DND-41 (cell line): ENCODE results near the gene SLC24A3.

Source experiments
- ATAC-seq: fragments of 200-7000 bp; cut with Tn5 transposase; 3 replicates; pipeline ENCODE4 v1.9.1; 2021; ENCODE audit warnings: low read depth; ENCODE audit not compliant: insufficient read depth
- DNase-seq: peaks from one replicate; pipeline ENCODE4 v3.0.0-alpha.2; 2020
- H2AFZ ChIP-seq: 2 replicates; pipeline ENCODE4 v1.6.0; 2012; ENCODE audit warnings: low read depth, low read length
- H3K27ac ChIP-seq: 2 replicates; pipeline ENCODE4 v1.5.1; 2012; ENCODE audit warnings: low read length, inconsistent platforms
- H3K27me3 ChIP-seq: fragments of 200-600 bp; sonication (generic); 2 replicates; pipeline ENCODE4 v1.6.0; 2012; ENCODE audit warnings: low read length, mild to moderate bottlenecking, inconsistent platforms; ENCODE audit not compliant: insufficient read depth, poor library complexity
- H3K36me3 ChIP-seq: 2 replicates; pipeline ENCODE4 v1.5.1; 2012; ENCODE audit warnings: low read length, inconsistent platforms; ENCODE audit not compliant: insufficient read depth
- H3K4me1 ChIP-seq: 2 replicates; pipeline ENCODE4 v1.5.1; 2012; ENCODE audit warnings: mild to moderate bottlenecking, low read length; ENCODE audit not compliant: insufficient read depth
- H3K4me2 ChIP-seq: 2 replicates; pipeline ENCODE4 v1.6.0; 2012; ENCODE audit warnings: mild to moderate bottlenecking, moderate library complexity, low read length, inconsistent platforms; ENCODE audit not compliant: insufficient read depth
- H3K4me3 ChIP-seq, 2 experiments: fragments of 200-600 bp in 1 of 2; shearing (Covaris generic) in 1 of 2; 2 replicates each; pipeline ENCODE4 v1.5.1; 2012 to 2016; ENCODE audit warnings: inconsistent platforms in 2 of 2, low read length in 2 of 2, mild to moderate bottlenecking in 2 of 2, low read depth in 1 of 2, moderate library complexity in 1 of 2
- H3K79me2 ChIP-seq: 2 replicates; pipeline ENCODE4 v1.6.0; 2012; ENCODE audit warnings: low read length, inconsistent platforms; ENCODE audit not compliant: insufficient read depth
- H3K9ac ChIP-seq: 2 replicates; pipeline ENCODE4 v1.6.0; 2012; ENCODE audit warnings: low read depth, mild to moderate bottlenecking, inconsistent platforms, low read length, moderate library complexity
- H3K9me3 ChIP-seq: 2 replicates; pipeline ENCODE4 v1.5.1; 2012; ENCODE audit warnings: low read length, moderate library complexity, mild to moderate bottlenecking, inconsistent platforms; ENCODE audit not compliant: insufficient read depth, severe bottlenecking
- H4K20me1 ChIP-seq: 2 replicates; pipeline ENCODE4 v1.6.0; 2012; ENCODE audit warnings: low read length; ENCODE audit not compliant: insufficient read depth
- CTCF ChIP-seq: IDR thresholded peaks from 2 replicates; pipeline ENCODE4 v1.5.1; 2012; ENCODE audit warnings: borderline replicate concordance, low read length, moderate library complexity, mild to moderate bottlenecking; ENCODE audit not compliant: poor library complexity, severe bottlenecking; ENCODE audit errors: extremely low read depth
- EZH2 ChIP-seq: IDR thresholded peaks from 3 replicates; pipeline ENCODE4 v1.6.1; 2012; ENCODE audit warnings: borderline replicate concordance, low read depth, mild to moderate bottlenecking, moderate library complexity, low read length, inconsistent platforms; ENCODE audit not compliant: severe bottlenecking

Gene SLC24A3

GRCh38 chr20:19260412-19261090, 48.1 kb downstream of the SLC24A3 start:
- no peaks in the 10 kb centered on the region for H3K27me3 ChIP-seq
- H4K20me1 ChIP-seq: no peaks in the 10 kb centered on the region
- ATAC-seq (no peak), DNase-seq (no peak)
- H3K27ac ChIP-seq: no peak overlapping the region
- no peak overlapping the region for H2AFZ ChIP-seq
- no peak for TF ChIP-seq EZH2
- TF ChIP-seq CTCF: no peak
- no peaks in the 10 kb centered on the region for H3K4me1 ChIP-seq
- no peaks in the 10 kb centered on the region for H3K36me3 ChIP-seq
- H3K4me2 ChIP-seq: no peak overlapping the region
- no peaks in the 10 kb centered on the region for H3K79me2 ChIP-seq
- no peak overlapping the region for H3K9ac ChIP-seq
- no peaks in the 10 kb centered on the region for H3K9me3 ChIP-seq
- H3K4me3 ChIP-seq: no peak overlapping the region

GRCh38 chr20:19264191-19264590, 51.7 kb downstream of the SLC24A3 start:
- H3K27ac ChIP-seq: no peak overlapping the region
- no peaks in the 10 kb centered on the region for H3K27me3 ChIP-seq
- H3K9ac ChIP-seq: no peak overlapping the region
- no peaks in the 10 kb centered on the region for H3K36me3 ChIP-seq
- no peaks in the 10 kb centered on the region for H3K79me2 ChIP-seq
- H3K4me2 ChIP-seq: no peak overlapping the region
- no peaks in the 10 kb centered on the region for H4K20me1 ChIP-seq
- H3K4me3 ChIP-seq: no peak overlapping the region
- H3K4me1 ChIP-seq: no peaks in the 10 kb centered on the region
- no peak for ATAC-seq
- no peak for TF ChIP-seq CTCF
- TF ChIP-seq EZH2: no peak
- no peak overlapping the region for H2AFZ ChIP-seq
- DNase-seq: no peak
- no peaks in the 10 kb centered on the region for H3K9me3 ChIP-seq

- no peaks in the 10 kb centered on the region for H4K20me1 ChIP-seq
- no peak overlapping the region for H2AFZ ChIP-seq
- H3K4me3 ChIP-seq: no peak overlapping the region
- no peaks in the 10 kb centered on the region for H3K36me3 ChIP-seq
- H3K9ac ChIP-seq: no peak overlapping the region
- no peaks in the 10 kb centered on the region for H3K27me3 ChIP-seq
- H3K9me3 ChIP-seq: no peaks in the 10 kb centered on the region
- ATAC-seq (no peak), DNase-seq (peak; percentile 17)
- H3K4me2 ChIP-seq: no peak overlapping the region
- H3K79me2 ChIP-seq: no peaks in the 10 kb centered on the region
- no peak overlapping the region for H3K27ac ChIP-seq
- TF ChIP-seq CTCF (no peak), EZH2 (no peak)
- H3K4me1 ChIP-seq: no peaks in the 10 kb centered on the region
Measured at GRCh38 chr20:19265646-19266374, 53.4 kb downstream of the SLC24A3 start.
